GM13976 (cell line): Measurements from ENCODE around the gene ASTN2.
"Not testable (repeated sequence)": the region's sequence is repeated elsewhere in the genome, so short reads cannot be mapped to it uniquely, and the experiment has no call there.

Experiments used
- DNase-seq: peaks from one replicate; pipeline ENCODE4 v3.0.0; 2012; ENCODE audit warnings: low spot score
- in situ Hi-C: fragments of 300-500 bp; cut with MboI; formaldehyde crosslinking; loops from one replicate; pipeline ENCODE4 v1.12.0; 2022; ENCODE audit warnings: low sequenced_read_pairs, mixed read lengths, inconsistent platforms; ENCODE audit not compliant: unreplicated experiment
- TF ChIP-seq, protein P1 (sequence below): IDR thresholded peaks from 2 replicates; pipeline ENCODE4 v1.5.1; 2012; ENCODE audit warnings: borderline replicate concordance, mild to moderate bottlenecking; ENCODE audit not compliant: insufficient read depth; ENCODE audit errors: extremely low read depth, missing control alignments, control extremely low read depth

Gene ASTN2

DNA sequence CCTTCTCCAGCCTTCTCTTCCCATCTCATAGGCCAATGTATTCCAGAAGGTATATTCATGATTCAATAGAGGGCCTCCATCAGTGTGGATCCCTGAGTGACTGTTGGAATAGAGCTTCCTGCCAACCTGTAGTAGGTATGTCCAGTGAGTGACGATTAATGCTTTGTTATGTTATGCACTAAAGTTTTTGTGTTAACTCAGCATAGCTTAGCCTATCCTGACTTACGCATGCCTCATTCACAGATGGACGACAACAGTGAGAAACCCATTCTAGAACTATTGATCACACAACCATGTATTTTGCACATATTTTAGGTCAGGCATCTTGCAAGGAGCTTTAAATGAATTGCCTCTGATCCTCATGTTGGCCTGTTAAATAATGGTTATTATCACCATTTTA, 953.2 kb downstream of the ASTN2 start:
- TF ChIP-seq, protein P1, sequence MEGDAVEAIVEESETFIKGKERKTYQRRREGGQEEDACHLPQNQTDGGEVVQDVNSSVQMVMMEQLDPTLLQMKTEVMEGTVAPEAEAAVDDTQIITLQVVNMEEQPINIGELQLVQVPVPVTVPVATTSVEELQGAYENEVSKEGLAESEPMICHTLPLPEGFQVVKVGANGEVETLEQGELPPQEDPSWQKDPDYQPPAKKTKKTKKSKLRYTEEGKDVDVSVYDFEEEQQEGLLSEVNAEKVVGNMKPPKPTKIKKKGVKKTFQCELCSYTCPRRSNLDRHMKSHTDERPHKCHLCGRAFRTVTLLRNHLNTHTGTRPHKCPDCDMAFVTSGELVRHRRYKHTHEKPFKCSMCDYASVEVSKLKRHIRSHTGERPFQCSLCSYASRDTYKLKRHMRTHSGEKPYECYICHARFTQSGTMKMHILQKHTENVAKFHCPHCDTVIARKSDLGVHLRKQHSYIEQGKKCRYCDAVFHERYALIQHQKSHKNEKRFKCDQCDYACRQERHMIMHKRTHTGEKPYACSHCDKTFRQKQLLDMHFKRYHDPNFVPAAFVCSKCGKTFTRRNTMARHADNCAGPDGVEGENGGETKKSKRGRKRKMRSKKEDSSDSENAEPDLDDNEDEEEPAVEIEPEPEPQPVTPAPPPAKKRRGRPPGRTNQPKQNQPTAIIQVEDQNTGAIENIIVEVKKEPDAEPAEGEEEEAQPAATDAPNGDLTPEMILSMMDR, result no peak
- in situ Hi-C loops, result no loop called here
- no peak for DNase-seq

DNA sequence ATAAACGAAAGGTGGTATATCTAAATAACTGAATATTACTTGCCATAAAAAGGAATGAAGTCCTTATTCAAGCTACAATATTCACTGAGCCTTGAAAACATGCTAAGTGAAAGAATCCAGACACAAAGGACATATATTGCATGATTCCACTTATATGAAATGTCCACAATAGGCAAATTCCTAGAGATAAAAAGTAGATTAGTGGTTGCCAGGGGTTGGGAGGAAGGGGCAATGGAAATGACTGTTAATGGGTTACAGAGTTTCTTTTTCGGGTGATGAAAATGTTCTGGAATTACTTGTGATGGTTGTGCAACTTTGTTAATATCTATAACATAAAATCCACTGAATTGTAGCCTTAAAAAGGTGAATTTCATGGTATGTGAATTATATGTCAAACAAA, 954.8 kb downstream of the ASTN2 start:
- no peak for DNase-seq
- in situ Hi-C loops, result no loop called here

DNA sequence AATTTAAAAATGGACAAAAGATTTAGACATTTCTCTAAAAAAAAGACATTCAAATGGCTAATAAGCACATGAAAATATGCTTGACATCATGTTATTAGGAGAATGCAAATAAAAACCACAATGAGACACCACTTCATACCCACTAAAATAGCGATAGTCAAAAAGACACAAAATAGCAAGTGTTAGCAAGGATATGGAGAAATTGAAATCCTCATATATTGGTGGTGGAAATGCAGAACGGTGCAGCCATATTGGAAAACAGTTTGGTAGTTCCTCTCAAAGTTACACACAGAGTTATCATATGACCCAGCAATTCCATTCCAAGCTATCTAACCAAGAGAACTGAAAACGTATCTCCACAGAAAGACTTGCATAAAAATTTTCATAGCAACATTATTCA, 955.3 kb downstream of the ASTN2 start:
- DNase-seq, result no peak

More for the DNA sequence above, 954.8 kb downstream of the ASTN2 start:
- TF ChIP-seq, protein P1, result no peak

DNA sequence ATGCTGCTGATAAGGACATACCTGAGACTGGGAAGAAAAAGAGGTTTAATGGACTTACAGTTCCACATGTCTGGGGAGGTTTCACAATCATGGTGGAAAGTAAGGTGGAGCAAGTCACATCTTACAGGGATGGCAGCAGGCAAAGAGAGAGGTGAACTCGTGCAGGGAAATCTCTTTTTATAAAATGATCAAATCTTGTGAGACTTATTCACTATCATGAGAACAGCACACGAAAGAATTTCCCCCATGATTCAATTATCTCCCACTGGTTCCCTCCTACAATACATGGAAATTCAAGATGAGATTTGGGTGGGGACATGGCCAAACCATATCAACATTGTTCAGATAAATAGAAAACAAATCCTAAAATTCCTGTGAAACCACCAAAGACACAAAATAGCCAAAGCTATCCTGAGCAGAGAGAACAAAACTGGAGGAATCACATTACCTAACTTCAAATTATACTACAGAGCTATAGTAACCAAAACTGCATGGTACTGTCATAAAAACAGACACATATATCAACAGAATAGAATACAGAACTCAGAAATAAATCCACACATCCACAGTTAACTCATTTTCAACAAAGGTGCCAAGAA, 958.3 kb downstream of the ASTN2 start:
- TF ChIP-seq, protein P1, result no peak
- DNase-seq, result no peak
- in situ Hi-C loops, result no loop called here

More for the DNA sequence above, 955.3 kb downstream of the ASTN2 start:
- in situ Hi-C loops, result no loop called here
- TF ChIP-seq, protein P1, result no peak

DNA sequence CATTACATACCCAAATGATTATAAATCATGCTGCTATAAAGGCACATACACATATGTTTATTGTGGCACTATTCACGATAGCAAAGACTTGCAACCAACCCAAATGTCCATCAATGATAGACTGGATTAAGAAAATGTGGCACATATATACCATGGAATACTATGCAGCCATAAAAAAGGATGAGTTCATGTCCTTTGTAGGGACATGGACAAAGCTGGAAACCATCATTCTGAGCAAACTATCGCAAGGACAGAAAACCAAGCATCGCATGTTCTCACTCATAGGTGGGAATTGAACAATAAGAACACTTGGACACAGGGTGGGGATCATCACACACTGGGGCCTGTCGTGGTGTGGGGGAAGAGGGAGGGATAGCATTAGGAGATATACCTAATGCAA, 960.3 kb downstream of the ASTN2 start:
- in situ Hi-C loops, DNase-seq: not testable (repeated sequence)

DNA sequence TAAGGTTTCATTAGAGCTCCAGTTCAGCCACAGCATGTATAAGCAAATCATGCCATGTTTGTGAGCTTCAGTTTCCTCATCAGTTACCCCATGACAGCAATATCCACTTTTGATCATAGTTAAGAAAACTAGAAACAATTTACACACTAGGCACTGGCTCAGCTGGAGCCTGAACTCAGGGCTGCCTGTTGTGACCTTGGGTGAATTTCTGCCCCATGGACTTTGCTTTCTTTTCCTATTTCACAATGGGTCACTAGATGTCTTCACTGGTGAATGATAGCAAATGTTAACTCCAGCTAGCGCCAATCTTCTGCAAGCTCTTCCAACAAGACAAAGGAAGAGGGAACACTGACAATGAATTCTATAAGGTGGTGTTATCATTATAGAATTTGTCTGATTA, 961.1 kb downstream of the ASTN2 start:
- in situ Hi-C loops, result no loop called here
- TF ChIP-seq, protein P1, result no peak
- DNase-seq, result no peak

DNA sequence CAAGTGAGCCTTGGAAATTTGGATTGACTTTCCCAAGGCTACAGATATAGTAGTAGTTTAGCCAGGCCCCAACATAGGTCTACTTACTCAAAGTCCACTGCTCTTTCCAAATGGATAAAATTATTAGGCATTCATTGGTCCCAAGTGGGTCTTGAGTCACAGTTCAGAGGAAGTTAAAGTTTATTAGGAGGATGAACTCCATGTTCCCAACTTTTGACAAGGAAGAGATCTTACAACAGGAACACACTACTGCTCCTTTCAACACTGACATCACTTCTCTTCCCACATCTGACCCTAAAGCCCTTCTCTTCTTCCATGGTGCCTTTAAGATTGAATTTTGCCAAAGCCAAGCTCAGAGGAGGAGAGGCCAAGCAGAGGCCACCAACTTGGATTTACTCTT, 962.2 kb downstream of the ASTN2 start:
- no peak for DNase-seq
- TF ChIP-seq, protein P1, result no peak
- in situ Hi-C loops, result no loop called here
